GM21360 (cell line): ENCODE data around the gene ATP13A2.

Experiments used
- ATAC-seq: cut with Tn5 transposase; IDR thresholded peaks from one replicate; pipeline ENCODE4 v1.9.1; 2021; ENCODE audit warnings: mild to moderate bottlenecking, moderate library complexity; ENCODE audit not compliant: unreplicated experiment

The ATP13A2 gene

GRCh38 chr1:17011439-17012307 lies at the start of gene ATP13A2:
Gene ATP13A2 (minus strand): TSS chr1:17011928. CDS start chr1:17011738, 190 bp downstream.
- ATAC-seq = peak; percentile 81

GRCh38 chr1:17061486-17061885 lies 49.8 kb upstream of the ATP13A2 start:
- ATAC-seq = no peak

- ATAC-seq = no peak
Measured at GRCh38 chr1:17060306-17060749, 48.6 kb upstream of the ATP13A2 start.

GRCh38 chr1:17059391-17060305 lies 47.9 kb upstream of the ATP13A2 start:
- ATAC-seq = no peak

- ATAC-seq = no peak
Measured at GRCh38 chr1:17056551-17056950, 44.8 kb upstream of the ATP13A2 start.

GRCh38 chr1:17055801-17056200 lies 44.1 kb upstream of the ATP13A2 start:
- ATAC-seq = no peak

- peak; percentile 97 for ATAC-seq
Measured at GRCh38 chr1:17053685-17054410, 42.1 kb upstream of the ATP13A2 start, which contains the start of gene SDHB. Gene SDHB (minus strand): TSS chr1:17054032. CDS start chr1:17054019, 13 bp downstream.

GRCh38 chr1:17053086-17053684 lies 41.5 kb upstream of the ATP13A2 start:
- no peak for ATAC-seq

GRCh38 chr1:17052641-17053040 lies 40.9 kb upstream of the ATP13A2 start:
- no peak for ATAC-seq

- ATAC-seq = no peak
Measured at GRCh38 chr1:17052038-17052437, 40.3 kb upstream of the ATP13A2 start.

GRCh38 chr1:17047924-17048323 lies 36.2 kb upstream of the ATP13A2 start:
- no peak for ATAC-seq

- ATAC-seq = no peak
Measured at GRCh38 chr1:17046334-17046657, 34.6 kb upstream of the ATP13A2 start.

- no peak for ATAC-seq
Measured at GRCh38 chr1:17045634-17046333, 34.1 kb upstream of the ATP13A2 start.

- no peak for ATAC-seq
Measured at GRCh38 chr1:17045150-17045549, 33.4 kb upstream of the ATP13A2 start.

- no peak for ATAC-seq
Measured at GRCh38 chr1:17043676-17044075, 31.9 kb upstream of the ATP13A2 start.

- ATAC-seq = no peak
Measured at GRCh38 chr1:17040135-17040534, 28.4 kb upstream of the ATP13A2 start.

- ATAC-seq = no peak
Measured at GRCh38 chr1:17039522-17039921, 27.8 kb upstream of the ATP13A2 start.

- ATAC-seq = no peak
Measured at GRCh38 chr1:17033481-17033880, 21.8 kb upstream of the ATP13A2 start.

- ATAC-seq = no peak
Measured at GRCh38 chr1:17032741-17033140, 21.0 kb upstream of the ATP13A2 start.

GRCh38 chr1:17031436-17031835 lies 19.7 kb upstream of the ATP13A2 start:
- no peak for ATAC-seq
